PC-9 (cell line): ENCODE data around the gene UNC5C. TPM values are rescaled to one million over a fixed set of nuclear protein-coding genes. Genes with fewer than 3 reads are reported as not detected.

ENCODE experiments used
- BruUV-seq: library from RNA; stranded (reverse); fragments of 400-500 nt; replicated peaks from 2 replicates; lab custom pipeline; 2021; lab: Mats Ljungman, UMichigan
- CTCF ChIA-PET: fragments of 300-600 bp; sonication (Branson Sonifier 250); formaldehyde crosslinking; loops from one replicate; lab custom pipeline; 2022; ENCODE audit warnings: antibody characterized with exemption; lab: Charles Lee
- POLR2A ChIA-PET: fragments of 300-600 bp; sonication (Branson Sonifier 250); formaldehyde crosslinking; loops from one replicate; lab custom pipeline; 2022; ENCODE audit warnings: antibody characterized with exemption; ENCODE audit not compliant: unreplicated experiment; lab: Charles Lee
- DNase-seq, 2 experiments: peaks; one replicate each; pipeline versions ENCODE4 v3.0.0 to v3.0.0-alpha.2; 2015 to 2022; ENCODE audit warnings: mixed read lengths in 1 of 2
- H2AFZ ChIP-seq: fragments of 200-600 bp; sonication (generic); 2 replicates; pipeline ENCODE4 v1.8.1; 2017; ENCODE audit warnings: antibody characterized with exemption
- H3F3A ChIP-seq: fragments of 200-600 bp; sonication (generic); 2 replicates; pipeline ENCODE4 v1.8.1; 2017; ENCODE audit warnings: antibody characterized with exemption, mild to moderate bottlenecking, low read depth; ENCODE audit not compliant: insufficient read depth
- H3K27ac ChIP-seq: fragments of 200-600 bp; sonication (generic); 2 replicates; pipeline ENCODE4 v1.6.1; 2016; ENCODE audit warnings: mixed run types
- H3K27me3 ChIP-seq: fragments of 200-600 bp; sonication (generic); 2 replicates; pipeline ENCODE4 v1.6.1; 2016; ENCODE audit warnings: low read depth, mixed run types; ENCODE audit not compliant: insufficient read depth
- H3K36me3 ChIP-seq: fragments of 200-600 bp; sonication (generic); 2 replicates; pipeline ENCODE4 v1.6.1; 2016; ENCODE audit warnings: low read depth, mixed run types
- H3K4me1 ChIP-seq: fragments of 200-600 bp; sonication (generic); replicated peaks from 2 replicates; pipeline ENCODE4 v1.6.1; 2016; ENCODE audit warnings: mixed run types; ENCODE audit not compliant: insufficient read depth
- H3K4me2 ChIP-seq: fragments of 200-600 bp; sonication (generic); 2 replicates; pipeline ENCODE4 v1.6.1; 2017; ENCODE audit warnings: mixed run types
- H3K4me3 ChIP-seq: fragments of 200-600 bp; sonication (generic); 2 replicates; pipeline ENCODE4 v1.6.1; 2016; ENCODE audit warnings: mixed run types
- H3K79me2 ChIP-seq: fragments of 200-600 bp; sonication (generic); 2 replicates; pipeline ENCODE4 v1.6.1; 2017; ENCODE audit warnings: low read depth, mixed run types
- H3K9me2 ChIP-seq: fragments of 200-600 bp; sonication (generic); 2 replicates; pipeline ENCODE4 v1.8.1; 2017; ENCODE audit warnings: mild to moderate bottlenecking; ENCODE audit not compliant: insufficient read depth
- H3K9me3 ChIP-seq: fragments of 200-600 bp; sonication (generic); 2 replicates; pipeline ENCODE4 v1.8.1; 2016; ENCODE audit warnings: low read depth; ENCODE audit not compliant: insufficient read depth
- H4K20me1 ChIP-seq: fragments of 200-600 bp; sonication (generic); 2 replicates; pipeline ENCODE4 v1.8.1; 2017; ENCODE audit not compliant: insufficient read depth
- CTCF ChIP-seq: fragments of 200-600 bp; sonication (generic); conservative IDR thresholded peaks from 2 replicates; pipeline ENCODE4 v1.6.1; 2017; ENCODE audit warnings: mixed run types, antibody characterized with exemption, mild to moderate bottlenecking, moderate library complexity
- EZH2 ChIP-seq: fragments of 200-600 bp; sonication (generic); IDR thresholded peaks from 2 replicates; pipeline ENCODE4 v1.8.0; 2017; ENCODE audit warnings: antibody characterized with exemption, low read depth
- intact Hi-C: fragments of 100-400 bp; cut with micrococcal nuclease; formaldehyde crosslinking; loops from one replicate; pipeline ENCODE4 v1.10.0; 2022; ENCODE audit not compliant: unreplicated experiment
- total RNA-seq: library from RNA; stranded (reverse); gene quantifications from 2 replicates; pipeline ENCODE4 v1.2.3, GENCODE V29; 2021

The UNC5C gene
- total RNA-seq, 1 experiment from 2014 or later = not detected

DNA sequence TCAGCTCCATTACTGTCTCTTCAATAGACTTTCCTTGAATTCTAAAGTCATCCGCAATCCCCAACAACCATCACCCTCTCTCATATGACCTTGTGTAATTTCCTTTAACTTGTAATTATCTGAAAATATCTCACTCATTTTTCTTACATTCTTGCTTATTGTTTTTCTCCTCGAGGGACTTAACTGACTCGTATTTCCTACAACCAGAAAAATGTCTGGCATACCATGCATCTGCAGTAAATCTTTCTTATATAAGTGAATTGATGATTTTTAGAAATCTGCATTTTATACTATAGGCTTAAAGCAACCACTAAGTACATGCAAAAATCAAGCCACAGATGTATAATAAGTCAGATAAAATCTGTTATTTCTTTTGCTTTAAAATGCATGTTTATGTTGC is 276.7 kb downstream of the UNC5C start:
- DNase-seq = no peak
- TF ChIP-seq CTCF = no peak
- no peak for TF ChIP-seq EZH2
- peaks cover 7% of the 10 kb centered on the region for H3K4me1 ChIP-seq
- no peaks in the 10 kb centered on the region for H3K79me2 ChIP-seq
- ChIA-PET POLR2A (no interaction called here), CTCF (no interaction called here)
- no peaks in the 10 kb centered on the region for H4K20me1 ChIP-seq
- H3K27me3 ChIP-seq = no peaks in the 10 kb centered on the region
- H3K27ac ChIP-seq = no peak overlapping the region
- no peak overlapping the region for H3K4me2 ChIP-seq
- H3K4me3 ChIP-seq = no peak overlapping the region
- H3K36me3 ChIP-seq = no peaks in the 10 kb centered on the region
- no peak overlapping the region for H2AFZ ChIP-seq
- intact Hi-C loops = no loop called here
- no peaks in the 10 kb centered on the region for H3K9me2 ChIP-seq
- no TSS peak for BruUV-seq
- H3K9me3 ChIP-seq = no peaks in the 10 kb centered on the region
- no peaks in the 10 kb centered on the region for H3F3A ChIP-seq

GRCh38 chr4:95268819-95269565 is 279.8 kb downstream of the UNC5C start:
- Histone ChIP-seq H3K4me2 (no peak overlapping the region), H3K36me3 (no peaks in the 10 kb centered on the region), H3K9me2 (no peaks in the 10 kb centered on the region), H2AFZ (no peak overlapping the region), H3K4me1 (peaks cover 13% of the 10 kb centered on the region), H4K20me1 (no peaks in the 10 kb centered on the region), H3F3A (no peaks in the 10 kb centered on the region), H3K9me3 (no peaks in the 10 kb centered on the region), H3K79me2 (no peaks in the 10 kb centered on the region), H3K27me3 (no peaks in the 10 kb centered on the region), H3K27ac (no peak overlapping the region), H3K4me3 (no peak overlapping the region)
- BruUV-seq = no TSS peak
- no peak for DNase-seq
- CTCF ChIA-PET = no interaction called here
- TF ChIP-seq EZH2 (no peak), CTCF (no peak)
- POLR2A ChIA-PET = no interaction called here
- intact Hi-C loops = no loop called here

DNA sequence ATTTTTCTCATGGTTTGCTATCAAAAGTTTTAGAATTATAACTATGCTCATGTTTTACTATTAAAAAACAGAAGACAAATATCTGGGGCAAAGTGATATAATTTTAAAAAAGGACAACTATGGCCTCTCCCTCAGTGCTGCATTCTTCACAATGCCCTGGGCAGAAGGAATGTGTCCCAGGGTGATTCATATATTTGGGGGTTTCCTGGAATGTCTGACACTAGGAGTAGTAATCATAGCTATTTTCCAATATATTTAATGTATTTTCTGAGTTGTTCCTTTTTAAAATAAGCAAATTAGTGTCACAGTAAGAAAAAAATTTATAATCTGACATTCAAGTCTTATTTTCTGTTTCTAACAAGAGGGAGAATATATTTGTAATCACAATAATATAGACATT is 281.7 kb downstream of the UNC5C start:
- no peaks in the 10 kb centered on the region for H3K9me2 ChIP-seq
- DNase-seq = peak; percentile 4 to 40
- H4K20me1 ChIP-seq = no peaks in the 10 kb centered on the region
- CTCF ChIA-PET = no interaction called here
- POLR2A ChIA-PET = interaction anchor here (0.6 kb wide), 2 partner anchors 22 to 1169 kb away, joined by 4 to 5 read pairs; no protein-coding TSS in a partner anchor
- peak overlapping the region; percentile 44; the same call in 1 of the 2 replicates for H3K4me2 ChIP-seq
- no peaks in the 10 kb centered on the region for H3K79me2 ChIP-seq
- TF ChIP-seq CTCF = no peak
- no peak for TF ChIP-seq EZH2
- no TSS peak for BruUV-seq
- H3K27me3 ChIP-seq = no peaks in the 10 kb centered on the region
- no peak overlapping the region for H2AFZ ChIP-seq
- intact Hi-C loops = loop anchor here (1.0 kb wide), 1 partner anchor 38 kb away; no protein-coding TSS in a partner anchor
- no peaks in the 10 kb centered on the region for H3F3A ChIP-seq
- H3K27ac ChIP-seq = peak overlapping the region; percentile 41
- H3K4me1 ChIP-seq = peaks cover 13% of the 10 kb centered on the region
- no peaks in the 10 kb centered on the region for H3K36me3 ChIP-seq
- no peaks in the 10 kb centered on the region for H3K9me3 ChIP-seq
- H3K4me3 ChIP-seq = no peak overlapping the region
